ENCODE results near the gene MT1F. TPM values are rescaled to one million over a fixed set of nuclear protein-coding genes. Genes with fewer than 3 reads are reported as not detected.
A peak's percentile ranks its signal among the peaks of the same experiment; 100 is the strongest.

Gene MT1F
- total RNA-seq, 6 donors from 2014 or later = 4.7 to 21.0 (median 8.6) TPM

DNA sequence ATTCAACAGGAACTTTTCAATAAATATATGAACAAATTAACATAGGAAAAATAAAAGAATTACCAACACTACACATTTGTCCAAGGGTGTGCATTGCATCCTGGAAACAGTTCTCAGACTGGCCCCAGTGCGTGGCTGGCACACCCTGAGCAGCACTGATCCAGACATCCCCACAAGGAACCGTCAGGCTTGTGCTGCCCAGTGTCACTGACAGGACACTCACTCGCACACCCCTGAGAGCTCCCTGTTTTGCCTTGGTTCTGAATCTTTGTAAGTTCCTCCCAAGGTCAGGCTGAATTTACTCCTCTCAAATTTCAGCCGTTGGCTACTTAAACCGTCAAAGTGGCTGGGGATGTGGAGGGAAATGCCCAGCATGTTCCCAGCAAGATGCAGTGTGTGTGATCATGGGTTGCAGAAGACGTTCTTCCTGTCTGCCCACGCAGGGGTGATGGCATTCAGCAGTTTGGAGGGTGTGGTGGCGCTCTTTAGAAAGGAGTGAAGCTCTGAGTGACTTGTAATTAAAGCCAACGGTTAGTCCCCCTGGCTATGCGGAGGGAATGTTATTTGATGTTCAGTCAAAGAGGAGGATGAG lies 47.6 kb upstream of the MT1F start:
- no peaks in the 10 kb centered on the region for H3K9me3 ChIP-seq
- peak overlapping the region; percentile 91 to 98 (median 94) for H3K27ac ChIP-seq
- WGBS, 2 donors = 26 to 29% methylated on average over 10 of the region's 10 CpGs
- peak in 1 of 2 donors; percentile 72 for DNase-seq
- ATAC-seq (ENCODE audit: low FRiP score in 2 of 2) = peak in 1 of 2 donors; percentile 38
- peaks cover 36 to 60% (median 47%) of the 10 kb centered on the region in 4 donors for H3K4me1 ChIP-seq
- no peaks in the 10 kb centered on the region for H3K36me3 ChIP-seq
- H3K4me3 ChIP-seq = peak overlapping the region in 3 of 4 donors; percentile 55 to 80 (median 73)
- peak in 3 of 4 donors; percentile 41 to 73 (median 46) for TF ChIP-seq POLR2A (IDR thresholded peaks at IDR 0.05)
- TF ChIP-seq CTCF (IDR thresholded peaks at IDR 0.05) = no peak
- peak; percentile 87 to 98 (median 94) for TF ChIP-seq EP300 (IDR thresholded peaks at IDR 0.05)
- peak; percentile 97 to 99 for TF ChIP-seq POLR2AphosphoS5 (IDR thresholded peaks at IDR 0.05)
- no peaks in the 10 kb centered on the region for H3K27me3 ChIP-seq

- peak overlapping the region in 3 of 4 donors; percentile 55 to 80 (median 73) for H3K4me3 ChIP-seq
- DNase-seq (no peak), ATAC-seq (ENCODE audit: low FRiP score in 2 of 2) (no peak)
- H3K27ac ChIP-seq = peak overlapping the region; percentile 91 to 98 (median 94)
- WGBS, 2 donors = 44 to 56% methylated on average over 2 of the region's 2 CpGs
- TF ChIP-seq POLR2A (IDR thresholded peaks at IDR 0.05) (no peak), EP300 (IDR thresholded peaks at IDR 0.05) (no peak), POLR2AphosphoS5 (IDR thresholded peaks at IDR 0.05) (no peak), CTCF (IDR thresholded peaks at IDR 0.05) (no peak)
- H3K4me1 ChIP-seq = peaks cover 31 to 54% (median 44%) of the 10 kb centered on the region in 4 donors
- no peaks in the 10 kb centered on the region for H3K9me3 ChIP-seq
- H3K36me3 ChIP-seq = no peaks in the 10 kb centered on the region
- H3K27me3 ChIP-seq = no peaks in the 10 kb centered on the region
Observed at GRCh38 chr16:56610609-56611111, 47.1 kb upstream of the MT1F start.

GRCh38 chr16:56611281-56611833 lies 46.4 kb upstream of the MT1F start:
- ATAC-seq (ENCODE audit: low FRiP score in 2 of 2) (no peak), DNase-seq (peak in 1 of 2 donors; percentile 50)
- peak overlapping the region; percentile 91 to 98 (median 94) for H3K27ac ChIP-seq
- no peaks in the 10 kb centered on the region for H3K9me3 ChIP-seq
- 77 to 81% methylated on average over 2 of the region's 2 CpGs for WGBS, 2 donors
- peak in 1 of 4 donors; percentile 2 for TF ChIP-seq EP300 (IDR thresholded peaks at IDR 0.05)
- no peak for TF ChIP-seq POLR2A (IDR thresholded peaks at IDR 0.05)
- peak; percentile 43 to 80 for TF ChIP-seq POLR2AphosphoS5 (IDR thresholded peaks at IDR 0.05)
- no peak for TF ChIP-seq CTCF (IDR thresholded peaks at IDR 0.05)
- H3K27me3 ChIP-seq = no peaks in the 10 kb centered on the region
- H3K4me3 ChIP-seq = no peak overlapping the region
- no peaks in the 10 kb centered on the region for H3K36me3 ChIP-seq
- peaks cover 24 to 47% (median 37%) of the 10 kb centered on the region in 4 donors for H3K4me1 ChIP-seq

DNA sequence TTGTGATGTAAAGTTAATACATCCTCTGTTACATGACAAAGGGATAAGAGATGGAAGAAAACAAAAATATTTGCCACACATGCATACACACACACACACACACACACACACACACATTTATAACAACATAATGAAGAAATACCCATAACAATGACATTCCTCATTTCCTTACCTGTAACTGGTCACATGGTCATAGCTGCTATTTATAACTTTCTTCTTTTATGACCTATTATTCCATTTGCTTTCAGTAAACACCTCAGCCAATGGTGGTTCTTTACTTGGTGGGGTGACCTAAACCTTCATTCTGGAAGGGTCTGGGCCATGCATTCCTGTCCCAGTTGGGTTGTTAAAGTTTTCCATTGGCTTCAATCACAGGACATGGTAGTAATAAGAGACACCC lies 44.1 kb upstream of the MT1F start:
- Histone ChIP-seq H3K27me3 (no peaks in the 10 kb centered on the region), H3K36me3 (no peaks in the 10 kb centered on the region), H3K4me3 (no peak overlapping the region), H3K4me1 (peaks cover 28 to 44% (median 35%) of the 10 kb centered on the region in 4 donors), H3K9me3 (no peaks in the 10 kb centered on the region), H3K27ac (no peak overlapping the region)
- ATAC-seq (ENCODE audit: low FRiP score in 2 of 2) (no peak), DNase-seq (no peak)
- TF ChIP-seq EP300 (IDR thresholded peaks at IDR 0.05) = no peak
- TF ChIP-seq POLR2AphosphoS5 (IDR thresholded peaks at IDR 0.05) = no peak
- no peak for TF ChIP-seq CTCF (IDR thresholded peaks at IDR 0.05)
- no peak for TF ChIP-seq POLR2A (IDR thresholded peaks at IDR 0.05)
